Measurements from ENCODE around the gene TMEM132D.

DNA sequence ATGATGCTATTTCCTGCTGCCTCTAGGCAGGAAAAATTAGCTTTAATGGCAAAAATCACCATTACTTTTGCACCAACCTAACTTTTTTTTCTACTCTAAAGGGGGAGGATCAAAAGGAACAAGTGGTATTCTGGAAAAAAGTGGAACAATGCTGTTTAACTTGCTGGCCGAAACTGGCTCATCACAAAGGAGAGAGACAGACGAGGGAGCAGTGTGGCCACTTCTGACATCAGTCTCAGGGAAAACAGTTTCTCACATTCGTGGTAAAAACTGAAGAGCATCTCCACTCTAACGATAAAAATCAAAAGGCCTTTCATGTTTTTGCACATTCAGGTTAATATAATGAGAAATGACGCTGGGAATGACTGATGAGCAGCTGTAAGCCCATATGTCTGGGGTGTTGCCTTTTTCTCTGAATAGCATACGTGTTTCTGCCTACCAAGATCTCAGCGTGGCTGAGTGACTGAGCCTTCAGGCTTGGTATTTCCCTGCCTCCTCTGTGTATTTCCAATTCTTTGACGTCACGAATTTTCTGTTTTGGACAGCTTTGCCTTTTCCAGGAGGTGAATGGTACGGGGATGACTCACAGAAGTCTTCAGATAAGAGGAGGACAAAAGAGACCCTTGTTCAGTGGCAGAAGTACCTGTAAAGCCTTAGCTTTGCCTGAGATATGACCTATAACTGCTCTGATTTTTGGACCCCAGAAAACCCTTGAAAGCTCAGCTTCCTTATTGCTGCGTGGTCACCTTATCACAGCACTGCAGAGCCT, 691.8 kb downstream of the TMEM132D start:
- TF ChIP-seq CTCF (conservative IDR thresholded peaks at IDR 0.05; ENCODE audit: low read depth, low read length) (no peak), EZH2 (IDR thresholded peaks at IDR 0.05; ENCODE audit: borderline replicate concordance, low read depth, low read length, poor library complexity, severe bottlenecking) (no peak)
